Pancreas (tissue), 10 donors: ENCODE measurements around the gene APOA4. TPM values are rescaled to one million over a fixed set of nuclear protein-coding genes. Genes with fewer than 3 reads are reported as not detected.

ENCODE experiments used
- ATAC-seq, 4 donors: fragments of 200-7000 bp; cut with Tn5 transposase; one replicate each; pipeline versions ENCODE4 v1.8.0 to v1.9.1; 2020; ENCODE audit warnings: mild to moderate bottlenecking in 4 of 4, moderate library complexity in 4 of 4
- DNase-seq, 6 donors: peaks; one replicate each; pipeline ENCODE4 v3.0.0-alpha.2; 2020
- FAIRE-seq: peaks from 2 replicates; lab custom pipeline; 2012; peaks lifted over from hg19 to GRCh38; lab: Jason Lieb, UNC
- H3K27ac ChIP-seq, 4 donors: fragments of 200-600 bp; sonication (generic); 1 replicate in 3 of 4; 2 replicates in 1 of 4; pipeline versions ENCODE4 v1.5.0 to v1.8.0; 2020
- H3K27me3 ChIP-seq, 4 donors: fragments of 200-600 bp; one replicate each; pipeline ENCODE4 v1.8.0; 2021
- H3K36me3 ChIP-seq, 3 donors: fragments of 200-600 bp; sonication (generic) in 1 of 3; one replicate each; pipeline versions ENCODE4 v1.5.0 to v1.8.0; 2020 to 2021
- H3K4me1 ChIP-seq, 3 donors: fragments of 200-600 bp; one replicate each; pipeline ENCODE4 v1.8.0; 2021
- H3K4me3 ChIP-seq, 4 donors: fragments of 200-600 bp; sonication (generic) in 2 of 4; one replicate each; pipeline versions ENCODE4 v1.5.0 to v1.8.0; 2020 to 2021
- H3K9me3 ChIP-seq, 4 donors: fragments of 200-600 bp; one replicate each; pipeline ENCODE4 v1.8.0; 2021
- WGBS, 2 donors: extraction: QIAGEN DNeasy Blood & Tissue Kit; methylation state at CpG; one replicate each; pipeline ENCODE4 v1.1.7; 2013; 5-methylcytosine and 5-hydroxymethylcytosine counted together
- intact Hi-C, 3 donors: fragments of 100-400 bp; cut with DNase I; formaldehyde crosslinking; loops; one replicate each; pipeline versions ENCODE4 v1.11.1 to v1.14.2; 2022
- polyA plus RNA-seq, 2 donors: library from polyadenylated mRNA; stranded (reverse); fragments of 200-250 nt; gene quantifications; one replicate each; pipeline ENCODE4 v1.2.3, GENCODE V29; 2013
- total RNA-seq, 6 donors: library from RNA; stranded (reverse); fragmentation: NEBNext Ultra II Directional in 4 of 6; extraction: Animal tissue kit (Norgen Biotek cat#: 25700) in 4 of 6; gene quantifications; one replicate each; pipeline versions ENCODE4 v1.2.1 to v1.2.4, GENCODE V29; 2021 to 2023
- TF ChIP-seq, protein P1 (sequence below), 4 donors: fragments of 200-600 bp; sonication (generic) in 3 of 4; IDR thresholded peaks; one replicate each; pipeline versions ENCODE4 v1.5.0 to v1.8.0; 2021; ENCODE audit warnings: antibody characterized with exemption in 4 of 4
- donor health status: healthy with polysubstance abuse.
- donor health status: DM: no; HTN: no; CAD: no; lungs with moderate emphysema.
- donor health status: DM: no; HTN: no; CAD: no.
- donor health status: control.
- donor health status: control.
- donor health status: Bipolar disorder and iron deficiency.
- donor health status: DM: yes; HTN: yes; CAD: no.
- donor health status: DM: no; HTN: no; CAD: no.
- donor health status: DM: no; HTN: no; CAD: no.
- donor health status: DM: yes; HTN: yes; CAD: no.

APOA4 gene
- total and polyA plus RNA-seq, 8 donors, result 0.33 TPM; not detected in 7

- TF ChIP-seq, protein P1, sequence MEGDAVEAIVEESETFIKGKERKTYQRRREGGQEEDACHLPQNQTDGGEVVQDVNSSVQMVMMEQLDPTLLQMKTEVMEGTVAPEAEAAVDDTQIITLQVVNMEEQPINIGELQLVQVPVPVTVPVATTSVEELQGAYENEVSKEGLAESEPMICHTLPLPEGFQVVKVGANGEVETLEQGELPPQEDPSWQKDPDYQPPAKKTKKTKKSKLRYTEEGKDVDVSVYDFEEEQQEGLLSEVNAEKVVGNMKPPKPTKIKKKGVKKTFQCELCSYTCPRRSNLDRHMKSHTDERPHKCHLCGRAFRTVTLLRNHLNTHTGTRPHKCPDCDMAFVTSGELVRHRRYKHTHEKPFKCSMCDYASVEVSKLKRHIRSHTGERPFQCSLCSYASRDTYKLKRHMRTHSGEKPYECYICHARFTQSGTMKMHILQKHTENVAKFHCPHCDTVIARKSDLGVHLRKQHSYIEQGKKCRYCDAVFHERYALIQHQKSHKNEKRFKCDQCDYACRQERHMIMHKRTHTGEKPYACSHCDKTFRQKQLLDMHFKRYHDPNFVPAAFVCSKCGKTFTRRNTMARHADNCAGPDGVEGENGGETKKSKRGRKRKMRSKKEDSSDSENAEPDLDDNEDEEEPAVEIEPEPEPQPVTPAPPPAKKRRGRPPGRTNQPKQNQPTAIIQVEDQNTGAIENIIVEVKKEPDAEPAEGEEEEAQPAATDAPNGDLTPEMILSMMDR (IDR thresholded peaks at IDR 0.05), result no peak
- Histone ChIP-seq H3K4me3 (no peak within 1 kb of the TSS), H3K27me3 (no peaks in the 10 kb centered on the region), H3K27ac (no peak within 1 kb of the TSS), H3K4me1 (peaks cover 0 to 6% (median 0%) of the 10 kb centered on the region in 3 donors), H3K9me3 (no peaks in the 10 kb centered on the region), H3K36me3 (no peaks in the 10 kb centered on the region)
- no peak for FAIRE-seq
- intact Hi-C loops, result loop anchor here in 1 of 3 donors (5.0 kb wide), 1 partner anchor 37 kb away; the partner anchor contains the start of gene APOA5
- WGBS, 2 donors, result 82 to 88% methylated on average over 9 of the region's 9 CpGs
- no peak for ATAC-seq
- DNase-seq, result peak in 1 of 6 donors; percentile 56
Measured at GRCh38 chr11:116829525-116830183, 6.5 kb upstream of the APOA4 start, which contains the start of gene APOC3. Gene APOC3 (plus strand): TSS chr11:116829907. CDS start chr11:116830583, 676 bp downstream.

- Histone ChIP-seq H3K4me1 (peaks cover 0 to 6% (median 0%) of the 10 kb centered on the region in 3 donors), H3K36me3 (no peaks in the 10 kb centered on the region), H3K4me3 (no peak overlapping the region), H3K27me3 (no peaks in the 10 kb centered on the region), H3K9me3 (no peaks in the 10 kb centered on the region), H3K27ac (no peak overlapping the region)
- intact Hi-C loops, result no loop called here
- FAIRE-seq (no peak), DNase-seq (no peak), ATAC-seq (peak in 1 of 4 donors; percentile 25)
- TF ChIP-seq, protein P1 (IDR thresholded peaks at IDR 0.05), result no peak
- WGBS, 2 donors, result 67 to 72% methylated on average over 11 to 16 of the region's 16 CpGs
Measured at GRCh38 chr11:116828632-116829524, 5.8 kb upstream of the APOA4 start.

DNA sequence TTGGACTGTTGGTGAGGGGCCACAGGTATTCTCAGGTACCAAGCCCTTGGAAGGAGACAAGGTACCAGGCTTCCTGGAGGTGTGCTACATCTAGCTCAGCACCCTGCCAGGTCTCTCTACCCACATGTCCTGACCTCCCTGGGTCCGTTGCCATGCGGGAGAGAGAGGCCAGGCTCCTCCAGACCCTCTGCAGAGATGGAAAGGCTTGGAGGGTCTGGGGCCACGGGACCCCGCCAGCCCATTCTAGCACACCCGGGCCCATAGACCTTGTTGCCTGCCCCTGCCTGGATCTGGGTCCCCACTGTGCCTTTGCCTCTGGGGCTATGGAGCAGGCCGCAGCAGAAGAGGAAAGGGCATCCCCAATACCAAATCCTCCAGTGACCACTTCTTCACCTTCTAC lies 4.4 kb upstream of the APOA4 start:
- Histone ChIP-seq H3K27ac (no peak overlapping the region), H3K4me1 (peaks cover 0 to 6% (median 0%) of the 10 kb centered on the region in 3 donors), H3K4me3 (no peak overlapping the region), H3K9me3 (no peaks in the 10 kb centered on the region), H3K27me3 (no peaks in the 10 kb centered on the region), H3K36me3 (no peaks in the 10 kb centered on the region)
- intact Hi-C loops, result no loop called here
- 87 to 92% methylated on average over 6 of the region's 6 CpGs for WGBS, 2 donors
- ATAC-seq (no peak), DNase-seq (no peak), FAIRE-seq (no peak)
- TF ChIP-seq, protein P1 (IDR thresholded peaks at IDR 0.05), result no peak

- ATAC-seq (no peak), FAIRE-seq (no peak)
- WGBS, 2 donors, result 72 to 75% methylated on average over 9 of the region's 9 CpGs
Measured at GRCh38 chr11:116826751-116827431, 3.8 kb upstream of the APOA4 start.

More at GRCh38 chr11:116826751-116827431, 3.8 kb upstream of the APOA4 start:
- Histone ChIP-seq H3K36me3 (no peaks in the 10 kb centered on the region), H3K27me3 (no peaks in the 10 kb centered on the region), H3K9me3 (no peaks in the 10 kb centered on the region), H3K4me1 (peaks cover 0 to 2% (median 0%) of the 10 kb centered on the region in 3 donors), H3K27ac (no peak overlapping the region), H3K4me3 (no peak overlapping the region)
- intact Hi-C loops, result no loop called here
- TF ChIP-seq, protein P1 (IDR thresholded peaks at IDR 0.05), result no peak
- no peak for DNase-seq
